ENCODE data around the gene ANK3.

The ANK3 gene

DNA sequence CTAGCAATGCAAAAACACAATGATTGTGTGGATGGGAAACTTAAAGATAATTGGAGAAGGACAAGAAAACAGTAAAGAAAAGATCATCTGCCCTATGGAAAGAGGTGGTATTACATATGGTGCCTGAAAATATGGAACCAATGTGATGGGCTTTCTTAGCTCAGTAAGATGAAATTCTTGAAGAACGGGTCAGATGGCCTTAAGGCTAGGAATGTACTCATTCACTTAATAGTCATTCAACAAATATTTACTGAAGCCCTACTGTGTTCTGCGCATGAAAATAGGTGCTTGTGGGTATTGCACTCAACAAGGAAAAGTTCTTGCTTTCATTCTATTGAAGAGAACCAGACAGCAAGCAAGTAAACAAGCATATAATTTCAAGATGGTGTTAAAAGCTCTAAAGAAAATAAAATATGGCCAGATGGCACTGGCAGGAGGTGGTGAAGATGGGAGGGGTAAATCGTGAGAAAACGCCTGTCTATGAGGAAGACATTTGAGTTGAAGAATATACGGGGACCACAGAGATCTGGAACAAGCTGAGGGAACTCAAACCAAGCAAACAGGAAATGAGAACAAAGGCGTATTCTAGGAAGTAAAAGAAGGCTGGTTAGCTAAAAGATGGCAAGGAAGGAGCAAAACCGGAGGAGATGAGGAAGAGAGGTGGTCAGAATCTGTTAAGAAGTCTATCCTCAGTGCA is 179.7 kb downstream of the ANK3 start:
- no peak for DNase-seq

GRCh38 chr10:60208676-60209269 is 180.9 kb downstream of the ANK3 start:
- DNase-seq = no peak

- no peak for DNase-seq
These were observed 181.8 kb downstream of the ANK3 start for GRCh38 chr10:60207894-60208293.

DNA sequence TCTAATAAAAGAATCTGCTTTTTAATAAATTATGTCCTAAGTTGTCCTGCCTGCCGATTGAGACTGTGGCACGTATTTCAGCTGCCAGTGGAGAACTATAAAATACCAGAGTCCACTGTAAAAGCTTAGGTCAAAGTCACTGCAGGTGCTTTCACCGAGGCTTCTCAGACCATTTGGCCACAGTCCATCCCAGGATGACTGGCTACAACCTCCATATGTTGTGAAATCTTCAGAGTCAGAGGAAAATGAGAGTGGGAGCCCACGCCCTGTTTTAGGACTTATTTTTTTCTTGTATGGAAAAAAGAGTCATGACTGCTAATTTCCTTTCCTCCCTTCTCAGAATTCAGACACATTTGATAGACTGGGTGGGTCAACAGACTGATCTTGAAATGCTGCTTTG is 182.9 kb downstream of the ANK3 start:
- no peak for DNase-seq

GRCh38 chr10:60205741-60206140 is 183.9 kb downstream of the ANK3 start:
- DNase-seq = no peak

GRCh38 chr10:60203993-60204618 is 185.6 kb downstream of the ANK3 start:
- no peak for DNase-seq

- DNase-seq = no peak
These were observed 189.0 kb downstream of the ANK3 start for GRCh38 chr10:60200682-60201053.

DNA sequence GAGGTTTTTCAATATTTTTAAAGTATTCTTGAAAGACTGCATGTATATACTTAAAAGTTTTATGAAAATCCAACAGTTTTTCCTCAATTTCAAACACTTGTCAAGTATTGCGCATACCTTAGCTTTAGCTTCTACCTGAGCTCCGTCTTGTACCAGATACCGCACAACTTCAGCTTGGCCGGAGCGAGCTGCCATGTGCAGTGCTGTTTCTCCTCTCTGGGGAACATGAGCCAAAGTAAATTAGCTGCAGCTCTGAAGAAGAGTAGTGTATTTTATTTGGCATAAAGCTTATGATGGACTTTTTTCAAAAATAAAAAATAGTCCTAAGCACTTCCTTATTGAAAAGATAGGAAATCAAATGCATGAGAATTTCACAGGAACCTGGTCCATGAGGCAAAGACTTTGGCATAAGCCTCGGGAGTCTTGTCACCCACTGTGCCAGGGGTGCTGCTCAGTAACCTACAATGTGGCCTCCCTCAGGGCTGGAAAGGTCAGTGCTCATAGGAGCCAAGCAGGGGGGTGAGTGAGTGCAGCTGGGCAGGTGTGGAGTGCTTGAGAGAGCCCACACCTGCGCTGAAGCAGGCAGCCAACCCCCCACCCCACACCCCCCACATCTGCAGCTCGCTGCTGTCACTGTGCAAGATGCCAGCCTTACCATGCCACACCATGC is 189.5 kb downstream of the ANK3 start:
- no peak for DNase-seq

DNA sequence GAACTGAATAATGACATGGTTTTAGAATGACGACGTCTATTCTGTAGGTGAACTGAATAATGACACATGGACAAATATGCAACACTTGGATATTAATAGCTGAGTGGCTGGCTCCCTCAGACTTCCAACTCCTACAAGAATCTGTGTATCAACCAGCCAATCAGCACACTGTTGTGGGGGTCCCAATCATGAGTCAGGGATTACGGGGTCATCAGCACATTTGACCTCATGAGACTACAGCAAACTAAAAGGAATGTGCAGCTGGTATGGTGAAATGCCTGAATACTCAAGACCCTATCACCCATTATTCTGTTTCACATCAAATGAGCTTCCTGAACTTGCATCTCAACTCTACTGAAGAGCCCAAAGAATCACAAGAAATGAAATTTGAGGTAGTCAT is 192.5 kb downstream of the ANK3 start:
- no peak for DNase-seq

DNA sequence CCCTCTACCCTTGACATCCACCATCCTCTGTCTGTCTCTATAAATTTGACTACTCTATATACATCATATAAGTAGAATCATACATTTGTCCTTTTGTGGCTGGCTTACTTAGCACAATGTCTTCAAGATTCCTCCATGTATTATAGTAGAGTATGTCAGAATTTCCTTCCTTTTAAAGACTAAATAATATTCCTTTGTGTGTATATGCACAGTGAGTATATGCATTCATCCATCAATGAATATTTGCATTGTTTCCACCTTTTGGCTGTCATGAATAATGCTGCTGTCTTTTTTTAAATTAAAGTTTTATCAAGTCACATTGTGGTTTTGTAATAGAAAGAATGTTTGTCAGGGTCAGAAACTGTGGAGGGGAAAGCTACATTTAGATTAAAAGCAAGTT is 195.3 kb downstream of the ANK3 start:
- DNase-seq = no peak

DNA sequence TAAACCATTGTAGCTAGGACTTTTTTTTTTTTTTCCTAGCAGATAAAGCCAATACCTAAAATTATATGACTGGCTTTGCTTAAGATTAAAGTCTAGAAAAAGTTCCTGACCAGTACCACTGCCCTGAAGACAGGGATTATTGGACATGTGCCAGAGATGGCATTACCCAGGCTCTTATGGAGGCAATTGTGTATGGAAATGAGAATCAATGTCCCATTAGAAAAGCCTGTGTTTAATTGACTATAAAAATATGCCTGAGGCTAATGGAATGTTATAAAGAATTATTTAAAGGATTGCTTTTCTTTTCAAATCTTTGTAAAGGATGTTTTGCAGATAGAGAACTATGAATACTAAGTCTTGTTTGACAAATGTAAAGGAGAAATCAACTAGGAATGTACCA is 196.7 kb downstream of the ANK3 start:
- no peak for DNase-seq

DNA sequence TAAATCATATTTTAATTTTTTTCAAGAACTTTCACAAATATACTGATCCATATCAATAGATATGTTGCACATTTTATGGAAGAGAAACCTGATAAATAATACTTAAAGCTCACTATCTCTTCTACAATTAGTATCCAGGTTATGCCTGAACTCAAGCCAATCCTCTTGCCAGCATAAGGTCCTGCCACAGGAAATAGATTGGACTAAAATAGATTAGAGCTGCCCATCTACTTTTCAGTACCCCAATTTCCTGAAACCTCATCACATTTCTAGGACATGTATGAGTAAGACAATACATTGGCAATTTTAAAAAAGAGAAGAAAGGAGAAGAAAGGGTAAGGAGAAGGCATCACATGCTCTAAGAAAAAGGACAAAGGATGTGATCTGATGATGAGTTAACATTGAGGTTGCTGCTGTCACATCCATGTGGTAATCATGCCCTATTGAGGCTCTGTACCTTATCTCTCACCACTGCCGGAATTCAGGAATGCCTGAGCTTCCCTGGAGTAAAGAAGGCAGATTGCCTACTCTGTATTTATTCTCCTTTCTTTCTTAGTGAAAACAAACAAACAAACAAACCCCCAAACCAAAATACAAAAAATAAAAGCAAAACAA is 199.7 kb downstream of the ANK3 start:
- no peak for DNase-seq

DNA sequence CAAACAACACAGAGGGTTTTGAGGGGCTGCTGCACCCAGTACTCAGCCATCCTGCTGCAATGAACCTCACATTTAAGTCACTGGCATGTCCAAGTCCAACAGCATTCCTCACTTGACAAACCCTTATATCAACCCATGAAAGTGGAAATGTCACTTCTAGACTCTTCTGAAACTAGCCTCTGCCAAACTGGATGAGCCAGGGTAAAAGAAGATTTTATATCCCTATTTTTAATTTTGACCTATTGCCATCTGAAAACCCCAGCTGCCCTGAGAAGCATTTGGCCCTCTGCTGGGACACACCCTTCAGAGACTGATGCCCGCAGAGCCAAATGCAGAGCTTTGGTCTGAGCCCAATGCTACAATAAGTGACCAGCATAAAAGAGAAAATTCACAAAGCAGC is 201.1 kb downstream of the ANK3 start:
- no peak for DNase-seq

DNA sequence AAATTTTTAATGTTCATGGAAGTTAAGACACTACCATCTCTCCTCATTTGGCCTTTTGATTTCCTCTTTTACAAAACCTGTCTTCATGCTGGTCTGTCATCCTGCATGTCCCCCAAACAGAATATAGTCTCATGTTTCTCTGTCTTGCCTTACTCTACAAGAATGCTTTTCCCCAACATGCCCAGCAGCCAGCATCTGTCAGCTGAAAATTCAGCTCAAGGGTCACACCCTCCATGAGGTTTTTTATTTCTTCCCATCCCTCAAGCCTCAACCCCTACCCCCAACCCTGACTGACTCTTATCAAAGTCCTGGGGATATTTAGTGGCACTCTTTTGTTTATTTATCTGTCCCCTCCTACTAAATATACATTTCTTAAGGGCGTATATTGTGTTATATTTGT is 202.0 kb downstream of the ANK3 start:
- no peak for DNase-seq

GRCh38 chr10:60186315-60187071 is 203.2 kb downstream of the ANK3 start:
- DNase-seq = no peak

DNA sequence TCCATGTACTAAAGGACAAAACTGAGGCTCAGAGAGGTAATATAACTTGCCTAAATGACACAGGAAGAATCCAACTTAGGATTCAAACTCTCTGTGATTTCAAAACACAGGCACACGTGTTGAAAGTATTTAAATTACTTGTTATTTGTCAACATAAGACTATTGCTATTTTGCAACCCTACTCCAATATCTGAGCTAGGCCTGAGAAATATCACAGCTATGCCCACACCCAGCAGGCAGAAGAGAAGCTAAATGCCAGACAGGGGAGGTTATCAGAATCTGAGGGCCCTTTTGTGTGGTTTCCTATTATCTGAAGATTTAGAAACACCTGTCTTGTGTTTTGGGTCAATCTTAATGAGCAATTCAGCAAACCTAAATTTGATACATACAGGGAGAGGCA is 204.3 kb downstream of the ANK3 start:
- DNase-seq = no peak

- no peak for DNase-seq
These were observed 207.0 kb downstream of the ANK3 start for GRCh38 chr10:60182691-60183090.

DNA sequence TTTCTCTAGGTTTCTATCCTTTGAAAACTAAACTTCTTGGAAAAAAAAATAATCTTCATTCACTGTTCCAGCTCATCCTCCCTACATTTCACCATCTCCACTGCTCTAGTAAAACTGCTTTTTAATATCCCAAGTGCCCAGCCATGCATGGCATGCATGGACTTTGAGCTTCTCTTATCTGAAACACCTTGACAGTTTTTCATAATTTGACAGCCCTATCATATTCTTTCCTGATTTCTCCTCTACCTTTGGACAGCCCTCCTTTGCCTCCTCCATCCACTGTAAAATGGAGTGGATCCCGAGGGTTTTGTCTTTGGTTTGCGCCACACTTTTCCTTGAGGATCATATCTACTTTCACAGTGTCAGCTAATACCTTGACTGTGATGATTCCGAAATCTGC is 212.8 kb downstream of the ANK3 start:
- no peak for DNase-seq

DNA sequence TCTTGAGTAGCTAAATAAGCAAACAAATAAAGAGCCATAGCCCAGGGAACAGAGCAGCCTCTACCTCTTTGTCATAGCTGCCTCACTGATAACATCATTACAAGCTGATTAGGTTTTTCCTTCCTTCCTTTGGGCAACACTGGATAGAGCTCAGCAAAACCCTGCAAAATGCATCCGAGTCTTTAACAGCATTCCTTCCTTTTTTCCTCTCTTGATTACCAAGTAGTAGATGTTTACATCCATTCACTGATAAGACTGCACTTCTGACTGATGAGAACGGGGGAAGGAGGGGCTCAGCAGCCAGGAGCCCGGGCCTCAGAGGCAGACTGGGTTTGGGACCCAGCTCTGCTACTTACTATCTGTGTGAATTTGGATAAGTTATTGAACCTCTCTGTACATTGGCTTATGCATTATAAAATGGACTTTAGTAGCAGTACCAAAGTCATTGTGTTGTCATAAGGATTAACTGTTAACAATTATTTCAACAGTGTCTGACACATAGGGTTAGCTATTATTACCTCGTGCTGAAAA is 214.2 kb downstream of the ANK3 start:
- DNase-seq = no peak

DNA sequence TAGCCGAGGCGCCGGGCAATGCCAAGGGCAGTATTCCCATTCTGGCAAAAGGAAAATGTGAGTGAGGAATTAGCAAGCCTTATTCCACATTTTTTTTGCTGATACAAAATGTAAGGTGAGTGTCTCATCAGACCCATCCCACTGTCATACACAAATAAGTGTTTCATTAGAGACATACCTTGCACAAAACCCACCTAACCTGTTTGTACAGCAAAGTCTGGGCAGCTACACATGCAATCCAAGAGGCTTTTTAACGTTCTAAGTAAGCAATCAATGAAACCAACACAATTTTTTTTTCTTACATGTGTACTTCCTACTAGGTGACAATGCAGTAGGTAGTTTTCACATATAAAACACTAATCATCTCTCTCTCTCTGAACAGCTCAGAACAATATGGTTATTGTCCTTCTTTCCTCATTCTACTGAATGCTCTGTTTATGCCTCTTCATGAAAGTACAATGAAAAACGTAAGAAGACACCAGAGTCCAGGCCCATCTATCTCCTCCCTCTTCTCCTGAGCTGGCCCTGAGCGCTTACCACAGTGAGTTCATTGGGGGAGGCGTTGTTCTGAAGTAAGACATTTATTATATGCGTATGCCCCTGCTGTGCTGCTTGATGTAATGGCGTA is 217.2 kb downstream of the ANK3 start:
- no peak for DNase-seq

DNA sequence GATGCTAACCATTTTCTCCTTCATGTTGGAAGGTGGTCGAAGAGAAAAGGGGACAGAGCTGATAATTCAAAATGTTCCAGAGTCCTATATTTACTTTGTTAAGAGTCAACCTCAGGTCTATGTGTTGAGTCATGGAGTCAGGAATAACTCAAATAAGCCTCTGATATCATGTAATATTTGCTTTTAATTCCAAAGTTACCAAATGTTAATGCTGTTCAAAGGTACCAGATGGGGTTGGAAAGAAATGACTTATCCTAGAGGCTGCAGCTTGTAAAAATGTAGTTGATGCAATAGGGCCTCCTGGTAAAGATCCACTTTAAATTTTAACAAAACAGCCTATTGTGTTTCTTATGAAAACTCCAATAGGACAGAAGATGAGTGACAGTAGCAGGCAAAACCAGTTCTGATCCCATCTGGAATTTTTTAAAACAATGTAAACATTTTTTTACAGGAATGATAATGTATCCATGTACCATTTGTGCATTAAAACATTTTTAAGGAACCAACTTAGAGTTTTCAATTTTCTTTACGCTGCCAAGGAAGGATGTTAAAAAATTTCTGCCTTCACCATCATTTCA is 218.2 kb downstream of the ANK3 start:
- DNase-seq = no peak

DNA sequence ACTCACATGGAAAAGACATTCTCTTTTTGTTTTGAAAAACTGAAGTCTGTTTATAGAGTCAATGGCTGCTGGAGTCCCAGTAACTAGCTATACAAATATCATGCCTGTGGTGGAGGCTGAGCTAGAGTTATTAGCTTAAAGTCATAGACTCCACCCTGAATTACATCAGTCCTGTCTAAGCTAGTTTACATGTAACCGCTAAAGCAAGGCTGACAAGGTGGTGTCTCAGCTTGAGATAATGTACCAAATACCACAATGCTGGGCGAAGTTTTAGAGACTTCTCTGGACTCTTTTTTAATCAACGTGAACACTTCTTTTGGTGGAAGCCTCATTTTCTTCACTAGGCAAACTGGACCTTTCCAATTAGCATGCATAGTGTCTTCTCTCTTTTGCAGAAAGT is 219.4 kb downstream of the ANK3 start:
- DNase-seq = no peak

Data from femur (tissue), 1 donor.